OCI-LY1 (cell line): ENCODE measurements around the gene CDKAL1.

Source experiments
- CTCF ChIP-seq: fragments of 200-600 bp; sonication (generic), shearing (Covaris generic); IDR thresholded peaks from 2 replicates; pipeline ENCODE4 v1.5.1; 2017; ENCODE audit warnings: mild to moderate bottlenecking, antibody characterized with exemption, low read length, moderate library complexity, mixed read lengths
- EZH2 ChIP-seq: fragments of 200-600 bp; sonication (generic), shearing (Covaris generic); IDR thresholded peaks from 2 replicates; pipeline ENCODE4 v1.8.0; 2017; ENCODE audit warnings: borderline replicate concordance, mixed run types, mild to moderate bottlenecking, antibody characterized with exemption, low read length, moderate library complexity, mixed read lengths

- TF ChIP-seq CTCF: no peak
- TF ChIP-seq EZH2: no peak
Measured at GRCh38 chr6:20947977-20948376, 413.7 kb downstream of the CDKAL1 start.
